ENCODE measurements around the gene CRISPLD2. TPM values are rescaled to one million over a fixed set of nuclear protein-coding genes. Genes with fewer than 3 reads are reported as not detected.

The CRISPLD2 gene
- total RNA-seq, 4 donors from 2014 or later = 6.0 to 166 (median 24.2) TPM

DNA sequence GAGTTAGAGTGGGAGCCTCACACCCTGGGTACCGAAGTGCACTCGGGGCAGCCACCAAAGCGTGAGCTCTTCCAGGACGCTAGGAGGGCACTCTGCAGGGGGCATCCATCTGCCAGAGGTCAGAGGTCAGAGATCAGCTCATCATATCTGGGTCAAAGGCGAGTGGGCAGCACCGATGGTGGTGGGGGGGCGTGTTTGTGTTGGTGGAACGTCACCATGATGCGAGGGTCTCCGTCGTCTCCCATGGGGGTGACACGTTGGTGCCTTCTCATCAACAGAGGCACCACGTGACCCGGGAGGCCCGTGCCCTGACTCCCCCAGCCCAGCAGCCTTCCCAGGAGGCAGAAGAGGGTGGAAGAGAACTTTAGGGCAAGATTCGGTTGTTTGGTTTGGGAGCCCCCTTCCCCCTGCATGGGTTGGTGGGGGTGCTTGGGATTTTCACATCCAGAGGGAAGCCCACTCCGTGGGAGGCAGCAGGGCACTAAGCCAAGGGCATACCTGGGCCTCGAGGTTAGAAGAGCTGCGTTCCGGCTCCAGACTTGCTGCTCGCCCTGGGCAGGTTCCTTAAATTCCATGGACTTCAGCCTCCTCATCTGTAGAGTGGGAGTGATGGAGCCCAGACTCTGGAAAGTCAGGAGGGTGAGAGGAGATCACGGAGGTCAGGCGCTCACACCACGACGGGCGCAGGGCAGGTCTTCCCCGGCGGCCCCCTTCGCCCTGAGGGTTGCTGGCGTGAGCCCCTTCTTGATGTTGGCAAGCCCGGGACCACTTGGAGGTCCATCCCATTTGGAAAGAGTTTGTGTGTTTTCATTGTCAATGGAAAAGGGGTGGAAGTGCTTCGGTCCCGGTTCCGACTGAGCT is 14.0 kb downstream of the CRISPLD2 start:
- peaks cover 22 to 97% (median 64%) of the 10 kb centered on the region in 3 donors for H3K4me1 ChIP-seq
- intact Hi-C loops (cut with DNase I) = no loop called here
- 74 to 81% methylated on average over 12 to 25 of the region's 34 CpGs for WGBS, 2 donors
- peak overlapping the region; percentile 74 to 96 (median 93) for H3K27ac ChIP-seq
- no peak for DNase-seq
- no peaks in the 10 kb centered on the region for H3K9me3 ChIP-seq
- peaks cover 0 to 6% (median 0%) of the 10 kb centered on the region in 4 donors for H3K27me3 ChIP-seq
- peak overlapping the region in 1 of 4 donors; percentile 46 for H3K4me3 ChIP-seq
- no peak for TF ChIP-seq POLR2A (IDR thresholded peaks at IDR 0.05)
- TF ChIP-seq, protein P1, sequence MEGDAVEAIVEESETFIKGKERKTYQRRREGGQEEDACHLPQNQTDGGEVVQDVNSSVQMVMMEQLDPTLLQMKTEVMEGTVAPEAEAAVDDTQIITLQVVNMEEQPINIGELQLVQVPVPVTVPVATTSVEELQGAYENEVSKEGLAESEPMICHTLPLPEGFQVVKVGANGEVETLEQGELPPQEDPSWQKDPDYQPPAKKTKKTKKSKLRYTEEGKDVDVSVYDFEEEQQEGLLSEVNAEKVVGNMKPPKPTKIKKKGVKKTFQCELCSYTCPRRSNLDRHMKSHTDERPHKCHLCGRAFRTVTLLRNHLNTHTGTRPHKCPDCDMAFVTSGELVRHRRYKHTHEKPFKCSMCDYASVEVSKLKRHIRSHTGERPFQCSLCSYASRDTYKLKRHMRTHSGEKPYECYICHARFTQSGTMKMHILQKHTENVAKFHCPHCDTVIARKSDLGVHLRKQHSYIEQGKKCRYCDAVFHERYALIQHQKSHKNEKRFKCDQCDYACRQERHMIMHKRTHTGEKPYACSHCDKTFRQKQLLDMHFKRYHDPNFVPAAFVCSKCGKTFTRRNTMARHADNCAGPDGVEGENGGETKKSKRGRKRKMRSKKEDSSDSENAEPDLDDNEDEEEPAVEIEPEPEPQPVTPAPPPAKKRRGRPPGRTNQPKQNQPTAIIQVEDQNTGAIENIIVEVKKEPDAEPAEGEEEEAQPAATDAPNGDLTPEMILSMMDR (IDR thresholded peaks at IDR 0.05) = no peak
- peaks cover 0 to 7% (median 0%) of the 10 kb centered on the region in 3 donors for H3K36me3 ChIP-seq

DNA sequence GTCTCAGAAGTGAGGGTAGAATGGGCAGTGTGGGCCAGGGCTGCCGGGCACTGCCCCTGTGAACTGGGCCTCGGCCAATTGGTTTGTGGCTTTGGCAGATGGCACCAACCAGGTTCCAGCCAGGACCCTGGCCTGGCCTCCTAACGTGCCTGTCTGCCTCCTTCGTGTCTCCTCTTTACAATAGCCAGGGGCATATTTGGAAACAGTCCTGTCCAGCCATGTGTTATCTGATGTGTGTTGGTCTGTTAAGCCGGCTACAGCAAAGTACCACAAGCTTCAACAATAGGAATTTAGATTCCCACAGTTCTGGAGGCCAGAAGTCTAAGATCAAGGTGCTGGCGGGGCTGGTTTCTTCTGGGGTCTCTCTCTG is 14.6 kb downstream of the CRISPLD2 start:
- Histone ChIP-seq H3K4me3 (no peak overlapping the region), H3K27me3 (peaks cover 0 to 6% (median 0%) of the 10 kb centered on the region in 4 donors), H3K36me3 (peaks cover 0 to 13% (median 0%) of the 10 kb centered on the region in 3 donors), H3K9me3 (no peaks in the 10 kb centered on the region), H3K27ac (peak overlapping the region; percentile 74 to 96 (median 93)), H3K4me1 (peaks cover 22 to 97% (median 69%) of the 10 kb centered on the region in 3 donors)
- TF ChIP-seq, protein P1 (IDR thresholded peaks at IDR 0.05) = no peak
- TF ChIP-seq POLR2A (IDR thresholded peaks at IDR 0.05) = peak in 1 of 4 donors; percentile 15
- no peak for DNase-seq
- WGBS, 2 donors = 48 to 66% methylated on average over 3 to 4 of the region's 6 CpGs
- intact Hi-C loops (cut with DNase I) = no loop called here

DNA sequence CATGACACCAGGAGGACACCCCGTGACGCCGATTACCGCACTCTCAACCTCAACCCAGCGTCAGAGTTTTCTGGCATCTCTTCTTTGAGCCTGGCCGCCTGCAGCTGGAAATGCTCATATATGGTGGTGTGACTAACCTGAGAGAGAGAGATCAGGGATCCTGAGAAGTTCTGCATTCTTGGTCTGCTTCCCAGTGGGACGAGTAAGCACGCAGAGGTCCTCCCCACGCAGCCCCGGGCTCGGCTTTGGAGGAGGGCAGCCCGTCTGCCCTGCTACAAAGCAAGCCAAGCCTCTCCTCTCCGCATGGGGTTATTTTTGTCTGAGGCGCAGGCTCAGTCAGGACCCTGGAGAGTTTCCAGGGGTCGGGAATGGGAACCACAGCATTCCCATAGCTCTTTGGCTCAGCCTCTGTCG is 16.5 kb downstream of the CRISPLD2 start:
- DNase-seq = no peak
- intact Hi-C loops (cut with DNase I) = no loop called here
- Histone ChIP-seq H3K36me3 (peaks cover 0 to 19% (median 0%) of the 10 kb centered on the region in 3 donors), H3K4me3 (no peak overlapping the region), H3K9me3 (no peaks in the 10 kb centered on the region), H3K4me1 (peaks cover 22 to 91% (median 61%) of the 10 kb centered on the region in 3 donors), H3K27ac (peak overlapping the region; percentile 74 to 96 (median 93)), H3K27me3 (peaks cover 0 to 8% (median 0%) of the 10 kb centered on the region in 4 donors)
- 16 to 27% methylated on average over 9 to 14 of the region's 16 CpGs for WGBS, 2 donors
- TF ChIP-seq, protein P1 (IDR thresholded peaks at IDR 0.05) = no peak
- no peak for TF ChIP-seq POLR2A (IDR thresholded peaks at IDR 0.05)

DNA sequence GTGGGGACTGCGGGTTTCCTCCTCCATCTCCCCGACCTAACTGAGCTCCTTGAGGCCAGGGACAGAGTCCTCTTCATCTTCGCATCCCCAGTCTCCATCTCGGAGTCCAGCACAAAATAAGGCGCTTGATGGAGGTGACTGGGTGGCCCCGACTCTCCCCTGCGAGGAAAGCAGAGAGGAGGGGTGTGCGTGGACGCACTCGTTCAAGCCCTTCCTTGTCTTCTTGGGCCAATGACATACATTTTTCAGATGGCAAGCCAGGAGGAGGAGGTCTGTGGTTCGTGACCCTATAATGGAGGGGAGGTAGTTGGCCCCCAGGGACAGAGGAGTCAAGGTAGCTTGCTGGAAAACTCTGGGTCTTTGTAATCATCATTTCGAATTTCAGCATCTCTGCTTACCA is 17.2 kb downstream of the CRISPLD2 start:
- intact Hi-C loops (cut with DNase I) = no loop called here
- Histone ChIP-seq H3K36me3 (peaks cover 0 to 19% (median 0%) of the 10 kb centered on the region in 3 donors), H3K4me3 (no peak overlapping the region), H3K27me3 (peaks cover 0 to 15% (median 0%) of the 10 kb centered on the region in 4 donors), H3K9me3 (no peaks in the 10 kb centered on the region), H3K4me1 (peaks cover 22 to 91% (median 55%) of the 10 kb centered on the region in 3 donors), H3K27ac (peak overlapping the region; percentile 67 to 96 (median 93))
- WGBS, 2 donors = 55 to 61% methylated on average over 2 to 3 of the region's 12 CpGs
- TF ChIP-seq POLR2A (IDR thresholded peaks at IDR 0.05) = no peak
- TF ChIP-seq, protein P1 (IDR thresholded peaks at IDR 0.05) = no peak
- no peak for DNase-seq

DNA sequence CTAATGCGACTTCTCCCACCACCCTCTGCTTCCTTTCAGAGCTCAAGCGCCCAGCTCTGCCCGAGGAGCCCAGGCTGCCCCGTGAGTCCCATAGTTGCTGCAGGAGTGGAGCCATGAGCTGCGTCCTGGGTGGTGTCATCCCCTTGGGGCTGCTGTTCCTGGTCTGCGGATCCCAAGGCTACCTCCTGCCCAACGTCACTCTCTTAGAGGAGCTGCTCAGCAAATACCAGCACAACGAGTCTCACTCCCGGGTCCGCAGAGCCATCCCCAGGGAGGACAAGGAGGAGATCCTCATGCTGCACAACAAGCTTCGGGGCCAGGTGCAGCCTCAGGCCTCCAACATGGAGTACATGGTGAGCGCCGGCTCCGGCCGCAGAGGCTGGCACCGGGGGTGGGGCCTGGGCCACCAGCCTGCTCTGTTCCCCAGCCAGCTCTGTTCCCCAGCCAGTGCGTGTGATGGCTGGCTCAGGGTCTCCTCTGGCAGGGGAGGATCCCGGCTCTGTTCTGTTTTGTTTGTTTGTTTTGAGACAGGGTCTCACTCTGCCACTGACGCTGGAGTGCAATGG is 18.7 kb downstream of the CRISPLD2 start:
- DNase-seq = no peak
- TF ChIP-seq, protein P1 (IDR thresholded peaks at IDR 0.05) = no peak
- TF ChIP-seq POLR2A (IDR thresholded peaks at IDR 0.05) = no peak
- intact Hi-C loops (cut with DNase I) = no loop called here
- Histone ChIP-seq H3K36me3 (peaks cover 0 to 19% (median 0%) of the 10 kb centered on the region in 3 donors), H3K4me1 (peaks cover 30 to 94% (median 63%) of the 10 kb centered on the region in 3 donors), H3K9me3 (no peaks in the 10 kb centered on the region), H3K4me3 (no peak overlapping the region), H3K27ac (peak overlapping the region; percentile 18 to 93 (median 76)), H3K27me3 (peaks cover 0 to 15% (median 0%) of the 10 kb centered on the region in 4 donors)
- 79 to 100% methylated on average over 2 to 5 of the region's 19 CpGs for WGBS, 2 donors
